ENCODE results near the gene FES. TPM values are rescaled to one million over a fixed set of nuclear protein-coding genes. Genes with fewer than 3 reads are reported as not detected.
A peak's percentile ranks its signal among the peaks of the same experiment; 100 is the strongest.
"Not testable (repeated sequence)": the region's sequence is repeated elsewhere in the genome, so short reads cannot be mapped to it uniquely, and the experiment has no call there.

The FES gene
- total RNA-seq, 1 donor from 2014 or later, result 13.8 TPM

DNA sequence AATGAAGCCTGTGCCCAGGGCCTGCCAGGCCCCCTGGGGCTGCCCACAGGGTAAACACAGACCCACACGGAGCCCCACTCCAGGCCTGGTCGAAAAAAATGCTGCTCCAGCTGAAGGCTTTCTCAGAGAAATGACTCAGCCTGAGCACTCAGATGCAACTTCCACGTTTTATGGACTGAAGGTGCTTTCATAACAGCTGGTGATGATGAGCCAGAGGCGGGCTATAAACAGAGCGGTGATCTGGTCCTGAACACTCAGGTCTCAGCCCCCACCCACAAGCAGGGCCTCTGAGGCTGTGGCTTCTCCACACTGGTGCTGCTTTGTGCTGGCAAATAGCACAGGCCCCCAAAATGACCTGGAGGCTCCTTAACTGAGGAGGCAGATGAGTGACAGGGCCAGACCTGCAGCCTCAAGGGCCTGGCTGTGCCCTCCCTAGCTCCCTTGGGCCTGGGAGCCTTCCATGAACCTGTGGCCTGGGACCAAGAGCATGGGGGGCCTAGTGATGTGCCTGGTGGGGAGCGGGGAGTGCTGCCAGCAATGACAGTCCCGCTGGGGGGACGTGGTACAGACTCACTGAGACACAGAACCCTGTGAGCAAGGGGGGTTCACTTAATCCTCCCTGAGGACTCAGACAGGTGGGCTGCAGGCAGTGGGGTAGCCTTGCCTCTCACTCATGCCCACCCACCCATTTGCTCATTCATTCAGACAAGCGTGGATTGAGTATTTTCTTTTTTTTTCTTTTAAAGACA, 38.9 kb upstream of the FES start:
- no peak for DNase-seq (ENCODE audit: low spot score, unreplicated experiment)
- Mint-ChIP-seq H3K27me3 (no peaks in the 10 kb centered on the region), H3K4me3 (ENCODE audit: low read depth) (no peak overlapping the region), H3K4me1 (ENCODE audit: low read depth) (no peaks in the 10 kb centered on the region), H3K27ac (no peak overlapping the region), H3K9me3 (ENCODE audit: low read depth) (no peaks in the 10 kb centered on the region), H3K36me3 (ENCODE audit: insufficient read depth) (no peaks in the 10 kb centered on the region)
- TF ChIP-seq, protein P1, sequence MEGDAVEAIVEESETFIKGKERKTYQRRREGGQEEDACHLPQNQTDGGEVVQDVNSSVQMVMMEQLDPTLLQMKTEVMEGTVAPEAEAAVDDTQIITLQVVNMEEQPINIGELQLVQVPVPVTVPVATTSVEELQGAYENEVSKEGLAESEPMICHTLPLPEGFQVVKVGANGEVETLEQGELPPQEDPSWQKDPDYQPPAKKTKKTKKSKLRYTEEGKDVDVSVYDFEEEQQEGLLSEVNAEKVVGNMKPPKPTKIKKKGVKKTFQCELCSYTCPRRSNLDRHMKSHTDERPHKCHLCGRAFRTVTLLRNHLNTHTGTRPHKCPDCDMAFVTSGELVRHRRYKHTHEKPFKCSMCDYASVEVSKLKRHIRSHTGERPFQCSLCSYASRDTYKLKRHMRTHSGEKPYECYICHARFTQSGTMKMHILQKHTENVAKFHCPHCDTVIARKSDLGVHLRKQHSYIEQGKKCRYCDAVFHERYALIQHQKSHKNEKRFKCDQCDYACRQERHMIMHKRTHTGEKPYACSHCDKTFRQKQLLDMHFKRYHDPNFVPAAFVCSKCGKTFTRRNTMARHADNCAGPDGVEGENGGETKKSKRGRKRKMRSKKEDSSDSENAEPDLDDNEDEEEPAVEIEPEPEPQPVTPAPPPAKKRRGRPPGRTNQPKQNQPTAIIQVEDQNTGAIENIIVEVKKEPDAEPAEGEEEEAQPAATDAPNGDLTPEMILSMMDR (IDR thresholded peaks at IDR 0.05; ENCODE audit: unreplicated experiment), result no peak

DNA sequence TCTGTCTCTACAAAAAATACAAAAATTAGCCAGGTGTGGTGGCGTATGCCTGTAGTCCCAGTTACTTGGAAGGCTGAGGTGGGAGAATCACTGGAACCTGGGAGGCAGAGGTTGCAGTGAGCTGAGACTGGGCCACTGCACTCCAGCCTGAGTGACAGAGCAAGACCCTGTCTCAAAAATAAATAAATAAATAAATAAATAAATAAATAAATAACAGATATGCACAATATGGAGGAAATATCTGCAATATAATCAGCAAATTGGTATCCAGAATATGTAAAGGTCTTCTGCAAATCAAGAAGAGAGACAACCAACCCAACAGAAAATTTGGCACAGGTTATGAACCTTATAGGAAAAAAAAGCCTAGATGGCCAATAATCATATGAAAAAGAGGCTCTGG, 34.9 kb upstream of the FES start:
- not testable (repeated sequence) for DNase-seq (ENCODE audit: low spot score, unreplicated experiment); H3K4me3 Mint-ChIP-seq (ENCODE audit: low read depth); H3K9me3 Mint-ChIP-seq (ENCODE audit: low read depth); H3K36me3 Mint-ChIP-seq (ENCODE audit: insufficient read depth); H3K27me3 Mint-ChIP-seq; H3K27ac Mint-ChIP-seq; H3K4me1 Mint-ChIP-seq (ENCODE audit: low read depth)

GRCh38 chr15:90851114-90851513, 33.2 kb upstream of the FES start:
- Mint-ChIP-seq H3K27ac (no peak overlapping the region), H3K36me3 (ENCODE audit: insufficient read depth) (no peaks in the 10 kb centered on the region), H3K4me3 (ENCODE audit: low read depth) (no peak overlapping the region), H3K4me1 (ENCODE audit: low read depth) (no peaks in the 10 kb centered on the region), H3K27me3 (no peaks in the 10 kb centered on the region), H3K9me3 (ENCODE audit: low read depth) (no peaks in the 10 kb centered on the region)
- DNase-seq (ENCODE audit: low spot score, unreplicated experiment), result no peak
- TF ChIP-seq, protein P1 (IDR thresholded peaks at IDR 0.05; ENCODE audit: unreplicated experiment), result no peak

DNA sequence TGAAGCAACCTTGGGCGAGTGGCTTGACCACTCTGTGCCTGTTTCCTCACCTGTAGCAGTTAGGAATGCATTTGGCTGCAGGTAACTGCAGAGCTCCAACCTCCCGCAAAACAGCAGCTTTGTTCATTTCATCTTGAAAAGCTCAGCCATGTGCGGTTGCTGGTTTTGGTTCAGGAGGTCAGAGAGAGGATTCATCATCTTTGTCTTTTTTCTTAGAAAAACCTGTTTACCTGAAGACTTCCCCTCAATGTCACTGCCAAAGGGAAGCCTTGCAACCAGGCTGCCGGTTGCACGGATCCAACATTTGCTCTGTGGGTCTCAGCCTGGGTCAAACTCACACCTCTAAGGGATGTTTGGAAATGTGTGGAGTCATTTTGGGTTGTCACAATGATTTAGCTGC, 32.4 kb upstream of the FES start:
- H3K27ac Mint-ChIP-seq, result no peak overlapping the region
- H3K4me3 Mint-ChIP-seq (ENCODE audit: low read depth), result no peak overlapping the region
- DNase-seq (ENCODE audit: low spot score, unreplicated experiment), result no peak
- TF ChIP-seq, protein P1 (IDR thresholded peaks at IDR 0.05; ENCODE audit: unreplicated experiment), result no peak
- no peaks in the 10 kb centered on the region for H3K36me3 Mint-ChIP-seq (ENCODE audit: insufficient read depth)
- H3K27me3 Mint-ChIP-seq, result no peaks in the 10 kb centered on the region
- H3K9me3 Mint-ChIP-seq (ENCODE audit: low read depth), result no peaks in the 10 kb centered on the region
- no peaks in the 10 kb centered on the region for H3K4me1 Mint-ChIP-seq (ENCODE audit: low read depth)

- Mint-ChIP-seq H3K27me3 (no peaks in the 10 kb centered on the region), H3K36me3 (ENCODE audit: insufficient read depth) (no peaks in the 10 kb centered on the region), H3K9me3 (ENCODE audit: low read depth) (no peaks in the 10 kb centered on the region), H3K4me3 (ENCODE audit: low read depth) (no peak overlapping the region), H3K27ac (no peak overlapping the region), H3K4me1 (ENCODE audit: low read depth) (peaks cover 10% of the 10 kb centered on the region)
- no peak for DNase-seq (ENCODE audit: low spot score, unreplicated experiment)
- TF ChIP-seq, protein P1 (IDR thresholded peaks at IDR 0.05; ENCODE audit: unreplicated experiment), result no peak
Measured at GRCh38 chr15:90855139-90855538, 29.2 kb upstream of the FES start.

DNA sequence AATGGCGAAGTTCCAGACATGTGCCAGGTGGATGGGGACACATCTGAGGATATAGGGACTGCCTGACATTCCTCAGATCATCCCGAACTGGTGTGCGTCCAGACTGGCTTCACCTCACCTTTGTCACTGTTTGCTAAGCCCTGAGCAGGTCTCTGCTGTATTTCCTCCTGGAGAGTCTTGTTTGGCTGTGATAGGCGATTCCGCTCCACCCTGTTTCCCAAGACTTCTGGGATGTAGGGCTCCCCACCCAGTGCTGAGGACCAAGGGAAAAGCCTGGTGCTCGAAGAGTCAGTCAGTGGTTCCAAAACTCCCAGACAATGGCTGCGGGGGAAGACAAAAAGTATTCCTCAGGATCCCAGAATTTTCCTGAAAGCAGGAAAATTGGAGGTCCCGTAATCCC, 27.0 kb upstream of the FES start:
- Mint-ChIP-seq H3K4me1 (ENCODE audit: low read depth) (peaks cover 10% of the 10 kb centered on the region), H3K4me3 (ENCODE audit: low read depth) (no peak overlapping the region), H3K27ac (peak overlapping the region; percentile 64), H3K36me3 (ENCODE audit: insufficient read depth) (no peaks in the 10 kb centered on the region), H3K27me3 (no peaks in the 10 kb centered on the region), H3K9me3 (ENCODE audit: low read depth) (no peaks in the 10 kb centered on the region)
- no peak for DNase-seq (ENCODE audit: low spot score, unreplicated experiment)
- TF ChIP-seq, protein P1 (IDR thresholded peaks at IDR 0.05; ENCODE audit: unreplicated experiment), result no peak

All from progenitor cell of endocrine pancreas (in vitro differentiated cells).